IMR-90 (cell line): ENCODE results near the gene CLCA1. TPM values are rescaled to one million over a fixed set of nuclear protein-coding genes. Genes with fewer than 3 reads are reported as not detected.

Source experiments
- ATAC-seq: fragments of 200-7000 bp; cut with Tn5 transposase; 2 replicates; pipeline ENCODE4 v1.9.1; 2020; ENCODE audit warnings: low read depth, mild to moderate bottlenecking, moderate library complexity
- BruUV-seq: library from RNA; stranded (reverse); fragments of 400-500 nt; replicated peaks from 2 replicates; lab custom pipeline; 2021; lab: Mats Ljungman, UMichigan
- CTCF ChIA-PET: fragments of 300-600 bp; formaldehyde crosslinking; extraction: SDS; loops from one replicate; lab custom pipeline; 2021; ENCODE audit warnings: antibody characterized with exemption; lab: Yijun Ruan, JAX
- POLR2A ChIA-PET: fragments of 300-600 bp; sonication (Branson Sonifier 250); formaldehyde crosslinking; loops from one replicate; lab custom pipeline; 2022; ENCODE audit warnings: antibody characterized with exemption; ENCODE audit not compliant: unreplicated experiment; lab: Charles Lee
- DNase-seq: peaks from one replicate; pipeline ENCODE4 v3.0.0; 2013
- H2AFZ ChIP-seq: replicated peaks from 2 replicates; pipeline ENCODE3; 2013; ENCODE audit warnings: low read length, mild to moderate bottlenecking; ENCODE audit not compliant: poor library complexity
- H2AK5ac ChIP-seq: 2 replicates; pipeline ENCODE4 v1.6.1; 2013; ENCODE audit warnings: low read depth, low read length, inconsistent platforms
- H2AK9ac ChIP-seq: replicated peaks from 2 replicates; pipeline ENCODE3; 2013; ENCODE audit warnings: mild to moderate bottlenecking, low read depth, low read length, moderate library complexity; ENCODE audit not compliant: poor library complexity
- H2BK120ac ChIP-seq: 2 replicates; pipeline ENCODE4 v1.6.1; 2013; ENCODE audit warnings: low read depth, low read length, inconsistent platforms
- H2BK15ac ChIP-seq: 3 replicates; pipeline ENCODE4 v1.6.1; 2013; ENCODE audit warnings: low read depth, low read length, inconsistent platforms
- H2BK20ac ChIP-seq: 2 replicates; pipeline ENCODE4 v1.6.1; 2013; ENCODE audit warnings: low read depth, mild to moderate bottlenecking, inconsistent platforms, low read length, moderate library complexity
- H2BK5ac ChIP-seq: 2 replicates; pipeline ENCODE4 v1.6.1; 2013; ENCODE audit warnings: mild to moderate bottlenecking, low read depth, low read length, inconsistent platforms; ENCODE audit not compliant: poor library complexity, severe bottlenecking
- H3K14ac ChIP-seq: replicated peaks from 2 replicates; pipeline ENCODE4 v1.6.1; 2013; ENCODE audit warnings: low read depth, low read length, inconsistent platforms
- H3K18ac ChIP-seq: 2 replicates; pipeline ENCODE4 v1.6.1; 2013; ENCODE audit warnings: low read depth, low read length, control low read depth
- H3K23ac ChIP-seq: 2 replicates; pipeline ENCODE4 v1.6.1; 2013; ENCODE audit warnings: low read depth, low read length, inconsistent platforms
- H3K27ac ChIP-seq: 2 replicates; pipeline ENCODE4 v1.5.1; 2013; ENCODE audit warnings: mild to moderate bottlenecking, control low read depth, low read length; ENCODE audit not compliant: insufficient read depth
- H3K27me3 ChIP-seq: 2 replicates; pipeline ENCODE4 v1.6.1; 2013; ENCODE audit warnings: low read length; ENCODE audit not compliant: control insufficient read depth, insufficient read depth
- H3K36me3 ChIP-seq: 2 replicates; pipeline ENCODE4 v1.6.1; 2013; ENCODE audit warnings: low read length, mixed read lengths; ENCODE audit not compliant: control insufficient read depth, insufficient read depth
- H3K4ac ChIP-seq: 2 replicates; pipeline ENCODE4 v1.6.1; 2013; ENCODE audit warnings: low read depth, low read length, inconsistent platforms
- H3K4me1 ChIP-seq: 2 replicates; pipeline ENCODE4 v1.6.1; 2013; ENCODE audit warnings: low read length, mixed read lengths; ENCODE audit not compliant: control insufficient read depth, insufficient read depth
- H3K4me2 ChIP-seq: 2 replicates; pipeline ENCODE4 v1.6.1; 2013; ENCODE audit warnings: low read depth, mild to moderate bottlenecking, control low read depth, low read length, moderate library complexity
- H3K4me3 ChIP-seq: 2 replicates; pipeline ENCODE4 v1.5.1; 2013; ENCODE audit warnings: low read depth, mild to moderate bottlenecking, control low read depth, low read length, moderate library complexity; ENCODE audit not compliant: insufficient read depth
- H3K56ac ChIP-seq: 2 replicates; pipeline ENCODE4 v1.6.1; 2013; ENCODE audit warnings: low read length, inconsistent platforms; ENCODE audit not compliant: insufficient read depth; ENCODE audit errors: extremely low read depth
- H3K79me1 ChIP-seq, 2 experiments: 2 replicates each; pipeline ENCODE4 v1.6.1; 2013; ENCODE audit warnings: low read length in 2 of 2, inconsistent platforms in 1 of 2, low read depth in 1 of 2
- H3K9ac ChIP-seq: 2 replicates; pipeline ENCODE4 v1.6.1; 2013; ENCODE audit warnings: low read depth, low read length, control low read depth
- H3K9me1 ChIP-seq: 2 replicates; pipeline ENCODE4 v1.6.1; 2013; ENCODE audit warnings: low read length, inconsistent platforms; ENCODE audit not compliant: insufficient read depth
- H3K9me3 ChIP-seq: 2 replicates; pipeline ENCODE4 v1.6.1; 2013; ENCODE audit warnings: low read length; ENCODE audit not compliant: control insufficient read depth, insufficient read depth
- H4K20me1 ChIP-seq: 2 replicates; pipeline ENCODE4 v1.6.1; 2013; ENCODE audit warnings: low read length, inconsistent platforms; ENCODE audit not compliant: insufficient read depth
- H4K5ac ChIP-seq: 2 replicates; pipeline ENCODE4 v1.6.1; 2013; ENCODE audit warnings: mild to moderate bottlenecking, low read depth, low read length, control low read depth
- H4K8ac ChIP-seq, 2 experiments: 2 replicates each; pipeline ENCODE4 v1.6.1; 2013; ENCODE audit warnings: low read depth in 2 of 2, low read length in 2 of 2, control low read depth in 1 of 2, inconsistent platforms in 1 of 2
- H4K91ac ChIP-seq: 2 replicates; pipeline ENCODE4 v1.6.1; 2013; ENCODE audit warnings: low read depth, low read length, inconsistent platforms; ENCODE audit not compliant: insufficient read depth
- BHLHE40 ChIP-seq: fragments of 150-350 bp; IDR thresholded peaks from 2 replicates; pipeline ENCODE4 v1.6.1; 2016; ENCODE audit warnings: mild to moderate bottlenecking, low read depth, low read length
- CEBPB ChIP-seq: IDR thresholded peaks from 2 replicates; pipeline ENCODE4 v1.6.1; 2012; ENCODE audit warnings: low read depth, low read length, improper control_type of control experiment
- CHD1 ChIP-seq: IDR thresholded peaks from 2 replicates; pipeline ENCODE4 v1.6.1; 2012; ENCODE audit warnings: low read depth, low read length, improper control_type of control experiment
- FOS ChIP-seq: fragments of 150-350 bp; IDR thresholded peaks from 2 replicates; pipeline ENCODE4 v1.6.1; 2016; ENCODE audit warnings: low read depth, low read length
- MAFK ChIP-seq: IDR thresholded peaks from 2 replicates; pipeline ENCODE4 v1.6.1; 2012; ENCODE audit warnings: low read depth, low read length, improper control_type of control experiment
- MAZ ChIP-seq: IDR thresholded peaks from 2 replicates; pipeline ENCODE4 v1.6.1; 2012; ENCODE audit warnings: low read depth, mild to moderate bottlenecking, low read length, improper control_type of control experiment, moderate library complexity, borderline replicate concordance
- MXI1 ChIP-seq: IDR thresholded peaks from 2 replicates; pipeline ENCODE4 v1.6.1; 2012; ENCODE audit warnings: low read depth, mild to moderate bottlenecking, low read length, moderate library complexity, borderline replicate concordance
- NFE2L2 ChIP-seq: fragments of 150-350 bp; IDR thresholded peaks from 2 replicates; pipeline ENCODE4 v1.6.1; 2016; ENCODE audit warnings: low read depth, mild to moderate bottlenecking, low read length
- POLR2A ChIP-seq: IDR thresholded peaks from 2 replicates; pipeline ENCODE4 v1.6.1; 2012; ENCODE audit warnings: mild to moderate bottlenecking, low read depth, low read length
- RAD21 ChIP-seq: IDR thresholded peaks from 2 replicates; pipeline ENCODE4 v1.6.1; 2012; ENCODE audit warnings: low read length, improper control_type of control experiment
- RCOR1 ChIP-seq: IDR thresholded peaks from 2 replicates; pipeline ENCODE4 v1.6.1; 2012; ENCODE audit warnings: mild to moderate bottlenecking, low read length, improper control_type of control experiment; ENCODE audit not compliant: insufficient replicate concordance
- RFX5 ChIP-seq: IDR thresholded peaks from 2 replicates; pipeline ENCODE4 v1.8.0; 2012; ENCODE audit warnings: low read depth, mild to moderate bottlenecking, low read length, moderate library complexity
- SMC3 ChIP-seq: fragments of 150-350 bp; IDR thresholded peaks from 2 replicates; pipeline ENCODE4 v1.6.1; 2016; ENCODE audit warnings: low read depth, mild to moderate bottlenecking, antibody characterized with exemption, low read length, moderate library complexity
- WGBS, 2 experiments: methylation state at CpG; one replicate each; pipeline versions ENCODE4 v1.1.5 to v1.1.7; 2013; ENCODE audit warnings: missing lambda C conversion rate in 2 of 2; ENCODE audit not compliant: insufficient read length in 1 of 2; ENCODE audit errors: extremely low coverage in 2 of 2; 5-methylcytosine and 5-hydroxymethylcytosine counted together
- dilution Hi-C: fragments of 300-500 bp; cut with HindIII; formaldehyde crosslinking; loops from one replicate; pipeline ENCODE4 v1.14.3; 2018; ENCODE audit warnings: low sequenced_read_pairs; ENCODE audit not compliant: unreplicated experiment
- in situ Hi-C: fragments of 300-500 bp; cut with MboI; formaldehyde crosslinking; loops from 3 replicates; pipeline ENCODE4 v1.14.3; 2019; ENCODE audit warnings: low sequenced_read_pairs, inconsistent platforms, mixed read lengths
- intact Hi-C: fragments of 100-400 bp; cut with micrococcal nuclease; formaldehyde crosslinking; loops from 2 replicates; pipeline ENCODE4 v1.10.0; 2022
- polyA plus RNA-seq, 3 experiments: library from polyadenylated mRNA; depleted of rRNA; stranded (reverse); fragments of >200 nt; gene quantifications; 2 replicates each; pipeline ENCODE4 v1.2.3, GENCODE V29; 2012; ENCODE audit warnings: low replicate concordance in 1 of 3
- total RNA-seq: library from RNA; depleted of rRNA; stranded (reverse); fragments of >200 nt; gene quantifications from 2 replicates; pipeline ENCODE4 v1.2.3, GENCODE V29; 2012
- TF ChIP-seq, protein P1 (sequence below): fragments of 150-350 bp; IDR thresholded peaks from 2 replicates; pipeline ENCODE4 v1.6.1; 2017; ENCODE audit warnings: mild to moderate bottlenecking, antibody characterized with exemption, low read length, low read depth
- TF ChIP-seq, protein P2 (sequence below): conservative IDR thresholded peaks from 2 replicates; pipeline ENCODE4 v1.5.1; 2012; ENCODE audit warnings: mild to moderate bottlenecking, low read depth, low read length, improper control_type of control experiment
- TF ChIP-seq, protein P3 (sequence below): fragments of 150-350 bp; IDR thresholded peaks from 2 replicates; pipeline ENCODE4 v1.6.1; 2016; ENCODE audit warnings: low read depth, mild to moderate bottlenecking, low read length, moderate library complexity, borderline replicate concordance

Gene CLCA1
- total and polyA plus RNA-seq, 2 of the 4 experiments (the other 2 are of a cell fraction), result not detected

DNA sequence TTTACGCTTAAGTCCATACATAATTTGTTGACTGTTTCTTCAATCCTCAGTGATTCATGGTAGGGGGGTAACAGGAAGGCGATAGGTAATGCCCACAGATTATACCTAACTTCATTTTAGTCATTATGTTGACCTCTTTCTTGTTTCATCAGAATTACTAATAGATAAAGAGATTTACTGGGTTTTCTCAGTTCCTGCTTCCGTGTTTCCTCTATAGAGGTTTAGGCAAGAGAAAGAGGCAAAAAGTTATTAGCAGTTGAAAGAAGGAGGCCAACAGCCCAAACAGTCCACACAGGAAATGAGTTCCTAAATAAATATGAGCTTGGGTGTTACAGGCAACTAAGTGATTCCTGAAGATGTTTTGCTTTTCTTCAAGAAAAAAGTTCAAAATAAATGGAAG, 17.9 kb upstream of the CLCA1 start:
- no peaks in the 10 kb centered on the region for H3K9me3 ChIP-seq
- no peaks in the 10 kb centered on the region for H4K20me1 ChIP-seq
- CTCF ChIA-PET, result no interaction called here
- no peaks in the 10 kb centered on the region for H3K79me1 ChIP-seq
- no peak for DNase-seq
- H3K14ac ChIP-seq, result no peak overlapping the region
- POLR2A ChIA-PET, result no interaction called here
- no peak overlapping the region for H3K56ac ChIP-seq
- H3K27me3 ChIP-seq, result no peaks in the 10 kb centered on the region; the same call in none of the 2 replicates
- no peaks in the 10 kb centered on the region for H3K9me1 ChIP-seq
- H3K4me3 ChIP-seq, result no peak overlapping the region
- no peak overlapping the region for H3K27ac ChIP-seq
- no peak overlapping the region for H2BK5ac ChIP-seq
- no peak for ATAC-seq
- no peak overlapping the region for H2AK9ac ChIP-seq
- H3K4ac ChIP-seq, result no peak overlapping the region
- no TSS peak for BruUV-seq
- no peak overlapping the region for H3K23ac ChIP-seq
- H2AFZ ChIP-seq, result no peak overlapping the region
- H3K4me2 ChIP-seq, result no peak overlapping the region
- dilution Hi-C loops, result no loop called here
- no peak overlapping the region for H4K91ac ChIP-seq
- no peak overlapping the region for H2BK120ac ChIP-seq
- H3K4me1 ChIP-seq, result no peaks in the 10 kb centered on the region
- no peak overlapping the region for H2AK5ac ChIP-seq
- in situ Hi-C loops, result no loop called here
- no peak overlapping the region for H2BK20ac ChIP-seq
- no peak overlapping the region for H2BK15ac ChIP-seq
- no peak overlapping the region for H4K8ac ChIP-seq
- no peaks in the 10 kb centered on the region for H3K36me3 ChIP-seq
- no peak overlapping the region for H4K5ac ChIP-seq
- H3K9ac ChIP-seq, result no peak overlapping the region
- intact Hi-C loops, result no loop called here
- WGBS, 2 experiments, result no CpG with 5 or more reads among the region's 3 CpGs
- H3K18ac ChIP-seq, result no peak overlapping the region
- TF ChIP-seq, protein P1, sequence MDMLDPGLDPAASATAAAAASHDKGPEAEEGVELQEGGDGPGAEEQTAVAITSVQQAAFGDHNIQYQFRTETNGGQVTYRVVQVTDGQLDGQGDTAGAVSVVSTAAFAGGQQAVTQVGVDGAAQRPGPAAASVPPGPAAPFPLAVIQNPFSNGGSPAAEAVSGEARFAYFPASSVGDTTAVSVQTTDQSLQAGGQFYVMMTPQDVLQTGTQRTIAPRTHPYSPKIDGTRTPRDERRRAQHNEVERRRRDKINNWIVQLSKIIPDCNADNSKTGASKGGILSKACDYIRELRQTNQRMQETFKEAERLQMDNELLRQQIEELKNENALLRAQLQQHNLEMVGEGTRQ, result no peak
- TF ChIP-seq RCOR1, result no peak
- TF ChIP-seq POLR2A, result no peak
- TF ChIP-seq MAFK, result no peak
- TF ChIP-seq, protein P2, sequence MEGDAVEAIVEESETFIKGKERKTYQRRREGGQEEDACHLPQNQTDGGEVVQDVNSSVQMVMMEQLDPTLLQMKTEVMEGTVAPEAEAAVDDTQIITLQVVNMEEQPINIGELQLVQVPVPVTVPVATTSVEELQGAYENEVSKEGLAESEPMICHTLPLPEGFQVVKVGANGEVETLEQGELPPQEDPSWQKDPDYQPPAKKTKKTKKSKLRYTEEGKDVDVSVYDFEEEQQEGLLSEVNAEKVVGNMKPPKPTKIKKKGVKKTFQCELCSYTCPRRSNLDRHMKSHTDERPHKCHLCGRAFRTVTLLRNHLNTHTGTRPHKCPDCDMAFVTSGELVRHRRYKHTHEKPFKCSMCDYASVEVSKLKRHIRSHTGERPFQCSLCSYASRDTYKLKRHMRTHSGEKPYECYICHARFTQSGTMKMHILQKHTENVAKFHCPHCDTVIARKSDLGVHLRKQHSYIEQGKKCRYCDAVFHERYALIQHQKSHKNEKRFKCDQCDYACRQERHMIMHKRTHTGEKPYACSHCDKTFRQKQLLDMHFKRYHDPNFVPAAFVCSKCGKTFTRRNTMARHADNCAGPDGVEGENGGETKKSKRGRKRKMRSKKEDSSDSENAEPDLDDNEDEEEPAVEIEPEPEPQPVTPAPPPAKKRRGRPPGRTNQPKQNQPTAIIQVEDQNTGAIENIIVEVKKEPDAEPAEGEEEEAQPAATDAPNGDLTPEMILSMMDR, result no peak
- no peak for TF ChIP-seq RFX5
- TF ChIP-seq SMC3, result no peak
- no peak for TF ChIP-seq MAZ
- no peak for TF ChIP-seq NFE2L2
- no peak for TF ChIP-seq MXI1
- TF ChIP-seq, protein P3, sequence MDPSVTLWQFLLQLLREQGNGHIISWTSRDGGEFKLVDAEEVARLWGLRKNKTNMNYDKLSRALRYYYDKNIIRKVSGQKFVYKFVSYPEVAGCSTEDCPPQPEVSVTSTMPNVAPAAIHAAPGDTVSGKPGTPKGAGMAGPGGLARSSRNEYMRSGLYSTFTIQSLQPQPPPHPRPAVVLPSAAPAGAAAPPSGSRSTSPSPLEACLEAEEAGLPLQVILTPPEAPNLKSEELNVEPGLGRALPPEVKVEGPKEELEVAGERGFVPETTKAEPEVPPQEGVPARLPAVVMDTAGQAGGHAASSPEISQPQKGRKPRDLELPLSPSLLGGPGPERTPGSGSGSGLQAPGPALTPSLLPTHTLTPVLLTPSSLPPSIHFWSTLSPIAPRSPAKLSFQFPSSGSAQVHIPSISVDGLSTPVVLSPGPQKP, result no peak
- TF ChIP-seq FOS, result no peak
- TF ChIP-seq BHLHE40, result no peak
- TF ChIP-seq CHD1, result no peak
- no peak for TF ChIP-seq RAD21
- no peak for TF ChIP-seq CEBPB
